GM19328 (cell line): ENCODE measurements around the gene MSANTD1.

Experiments
- ATAC-seq: cut with Tn5 transposase; IDR thresholded peaks from one replicate; pipeline ENCODE4 v1.9.1; 2021; ENCODE audit warnings: mild to moderate bottlenecking, moderate library complexity; ENCODE audit not compliant: unreplicated experiment

The MSANTD1 gene

GRCh38 chr4:3215733-3216132 lies 33.2 kb upstream of the MSANTD1 start:
- ATAC-seq: no peak

- no peak for ATAC-seq
Observed at GRCh38 chr4:3217266-3217665, 31.7 kb upstream of the MSANTD1 start.

GRCh38 chr4:3217771-3218170 lies 31.2 kb upstream of the MSANTD1 start:
- ATAC-seq: no peak

- no peak for ATAC-seq
Observed at GRCh38 chr4:3218824-3219760, 29.9 kb upstream of the MSANTD1 start.

GRCh38 chr4:3219761-3220475 lies 29.0 kb upstream of the MSANTD1 start:
- ATAC-seq: no peak

GRCh38 chr4:3220476-3221183 lies 28.3 kb upstream of the MSANTD1 start:
- no peak for ATAC-seq

- ATAC-seq: no peak
Observed at GRCh38 chr4:3221184-3221494, 27.8 kb upstream of the MSANTD1 start.

- no peak for ATAC-seq
Observed at GRCh38 chr4:3221996-3222395, 27.0 kb upstream of the MSANTD1 start.

GRCh38 chr4:3223346-3223745 lies 25.6 kb upstream of the MSANTD1 start:
- ATAC-seq: no peak

- ATAC-seq: no peak
Observed at GRCh38 chr4:3223956-3224748, 24.8 kb upstream of the MSANTD1 start.

- no peak for ATAC-seq
Observed at GRCh38 chr4:3225071-3225850, 23.7 kb upstream of the MSANTD1 start.

- ATAC-seq: no peak
Observed at GRCh38 chr4:3225936-3226335, 23.0 kb upstream of the MSANTD1 start.

- ATAC-seq: no peak
Observed at GRCh38 chr4:3226467-3226866, 22.5 kb upstream of the MSANTD1 start.

GRCh38 chr4:3226944-3227343 lies 22.0 kb upstream of the MSANTD1 start:
- ATAC-seq: no peak

GRCh38 chr4:3227878-3228675 lies 20.9 kb upstream of the MSANTD1 start:
- no peak for ATAC-seq

GRCh38 chr4:3228881-3229280 lies 20.1 kb upstream of the MSANTD1 start:
- ATAC-seq: no peak

- ATAC-seq: no peak
Observed at GRCh38 chr4:3229328-3229727, 19.6 kb upstream of the MSANTD1 start.

GRCh38 chr4:3229964-3230363 lies 19.0 kb upstream of the MSANTD1 start:
- ATAC-seq: no peak

GRCh38 chr4:3231471-3231870 lies 17.5 kb upstream of the MSANTD1 start:
- no peak for ATAC-seq
